Measurements from ENCODE around the gene FGF14.

The FGF14 gene

GRCh38 chr13:102346769-102347168, 55.1 kb downstream of the FGF14 start:
- Histone ChIP-seq H3K36me3 (ENCODE audit: insufficient read depth, insufficient read length, low read length) (no peaks in the 10 kb centered on the region), H3K4me3 (ENCODE audit: insufficient read length, low read depth) (no peak overlapping the region), H3K9me3 (ENCODE audit: insufficient read depth, low read length) (no peaks in the 10 kb centered on the region), H3K27me3 (ENCODE audit: insufficient read depth, insufficient read length) (no peaks in the 10 kb centered on the region), H3K9ac (ENCODE audit: insufficient read length, low read depth) (no peak overlapping the region), H3K4me1 (ENCODE audit: insufficient read depth, insufficient read length) (no peaks in the 10 kb centered on the region)
- no peak for DNase-seq (ENCODE audit: low read depth, low spot score)
- no peak for TF ChIP-seq SUZ12 (IDR thresholded peaks at IDR 0.05; ENCODE audit: extremely low read depth, insufficient read depth, insufficient read length)

GRCh38 chr13:102344410-102344809, 57.4 kb downstream of the FGF14 start:
- no peaks in the 10 kb centered on the region for H3K27me3 ChIP-seq (ENCODE audit: insufficient read depth, insufficient read length)
- DNase-seq (ENCODE audit: low read depth, low spot score): no peak
- no peak overlapping the region for H3K4me3 ChIP-seq (ENCODE audit: insufficient read length, low read depth)
- H3K9ac ChIP-seq (ENCODE audit: insufficient read length, low read depth): no peak overlapping the region
- no peaks in the 10 kb centered on the region for H3K9me3 ChIP-seq (ENCODE audit: insufficient read depth, low read length)
- no peaks in the 10 kb centered on the region for H3K36me3 ChIP-seq (ENCODE audit: insufficient read depth, insufficient read length, low read length)
- no peaks in the 10 kb centered on the region for H3K4me1 ChIP-seq (ENCODE audit: insufficient read depth, insufficient read length)
- TF ChIP-seq ZNF274 (IDR thresholded peaks at IDR 0.05; ENCODE audit: low read depth, low read length) (no peak), YY1 (IDR thresholded peaks at IDR 0.05; ENCODE audit: insufficient read depth, insufficient read length) (no peak), SUZ12 (IDR thresholded peaks at IDR 0.05; ENCODE audit: extremely low read depth, insufficient read depth, insufficient read length) (no peak)

GRCh38 chr13:102333320-102334198, 68.3 kb downstream of the FGF14 start:
- Histone ChIP-seq H3K9ac (ENCODE audit: insufficient read length, low read depth) (no peak overlapping the region), H3K27me3 (ENCODE audit: insufficient read depth, insufficient read length) (no peaks in the 10 kb centered on the region), H3K4me3 (ENCODE audit: insufficient read length, low read depth) (no peak overlapping the region), H3K9me3 (ENCODE audit: insufficient read depth, low read length) (no peaks in the 10 kb centered on the region), H3K36me3 (ENCODE audit: insufficient read depth, insufficient read length, low read length) (no peaks in the 10 kb centered on the region), H3K4me1 (ENCODE audit: insufficient read depth, insufficient read length) (no peaks in the 10 kb centered on the region)
- peak; percentile 35 for DNase-seq (ENCODE audit: low read depth, low spot score)
- TF ChIP-seq SUZ12 (IDR thresholded peaks at IDR 0.05; ENCODE audit: extremely low read depth, insufficient read depth, insufficient read length) (no peak), ZNF274 (IDR thresholded peaks at IDR 0.05; ENCODE audit: low read depth, low read length) (no peak), YY1 (IDR thresholded peaks at IDR 0.05; ENCODE audit: insufficient read depth, insufficient read length) (no peak)

- H3K9me3 ChIP-seq (ENCODE audit: insufficient read depth, low read length): no peaks in the 10 kb centered on the region
- H3K4me1 ChIP-seq (ENCODE audit: insufficient read depth, insufficient read length): no peaks in the 10 kb centered on the region
Measured at GRCh38 chr13:102328909-102329308, 72.9 kb downstream of the FGF14 start.

GRCh38 chr13:102327119-102327617, 74.7 kb downstream of the FGF14 start:
- no peaks in the 10 kb centered on the region for H3K27me3 ChIP-seq (ENCODE audit: insufficient read depth, insufficient read length)
- no peak for TF ChIP-seq ZNF274 (IDR thresholded peaks at IDR 0.05; ENCODE audit: low read depth, low read length)
- H3K4me1 ChIP-seq (ENCODE audit: insufficient read depth, insufficient read length): no peaks in the 10 kb centered on the region
- no peak overlapping the region for H3K4me3 ChIP-seq (ENCODE audit: insufficient read length, low read depth)
- H3K9ac ChIP-seq (ENCODE audit: insufficient read length, low read depth): no peak overlapping the region
- DNase-seq (ENCODE audit: low read depth, low spot score): no peak
- H3K36me3 ChIP-seq (ENCODE audit: insufficient read depth, insufficient read length, low read length): no peaks in the 10 kb centered on the region
- no peaks in the 10 kb centered on the region for H3K9me3 ChIP-seq (ENCODE audit: insufficient read depth, low read length)

More at GRCh38 chr13:102328909-102329308, 72.9 kb downstream of the FGF14 start:
- DNase-seq (ENCODE audit: low read depth, low spot score): no peak
- no peaks in the 10 kb centered on the region for H3K27me3 ChIP-seq (ENCODE audit: insufficient read depth, insufficient read length)
- no peaks in the 10 kb centered on the region for H3K36me3 ChIP-seq (ENCODE audit: insufficient read depth, insufficient read length, low read length)
- TF ChIP-seq YY1 (IDR thresholded peaks at IDR 0.05; ENCODE audit: insufficient read depth, insufficient read length): no peak
- TF ChIP-seq SUZ12 (IDR thresholded peaks at IDR 0.05; ENCODE audit: extremely low read depth, insufficient read depth, insufficient read length): no peak
- no peak for TF ChIP-seq ZNF274 (IDR thresholded peaks at IDR 0.05; ENCODE audit: low read depth, low read length)
- no peak overlapping the region for H3K4me3 ChIP-seq (ENCODE audit: insufficient read length, low read depth)
- no peak overlapping the region for H3K9ac ChIP-seq (ENCODE audit: insufficient read length, low read depth)

- Histone ChIP-seq H3K4me3 (ENCODE audit: insufficient read length, low read depth) (no peak overlapping the region), H3K9ac (ENCODE audit: insufficient read length, low read depth) (no peak overlapping the region), H3K4me1 (ENCODE audit: insufficient read depth, insufficient read length) (no peaks in the 10 kb centered on the region), H3K36me3 (ENCODE audit: insufficient read depth, insufficient read length, low read length) (no peaks in the 10 kb centered on the region), H3K9me3 (ENCODE audit: insufficient read depth, low read length) (no peaks in the 10 kb centered on the region), H3K27me3 (ENCODE audit: insufficient read depth, insufficient read length) (no peaks in the 10 kb centered on the region)
- TF ChIP-seq YY1 (IDR thresholded peaks at IDR 0.05; ENCODE audit: insufficient read depth, insufficient read length) (no peak), ZNF274 (IDR thresholded peaks at IDR 0.05; ENCODE audit: low read depth, low read length) (no peak), SUZ12 (IDR thresholded peaks at IDR 0.05; ENCODE audit: extremely low read depth, insufficient read depth, insufficient read length) (no peak)
- DNase-seq (ENCODE audit: low read depth, low spot score): no peak
Measured at GRCh38 chr13:102326381-102327118, 75.3 kb downstream of the FGF14 start.

GRCh38 chr13:102325321-102325720, 76.5 kb downstream of the FGF14 start:
- Histone ChIP-seq H3K9me3 (ENCODE audit: insufficient read depth, low read length) (no peaks in the 10 kb centered on the region), H3K27me3 (ENCODE audit: insufficient read depth, insufficient read length) (no peaks in the 10 kb centered on the region), H3K9ac (ENCODE audit: insufficient read length, low read depth) (no peak overlapping the region), H3K4me1 (ENCODE audit: insufficient read depth, insufficient read length) (no peaks in the 10 kb centered on the region), H3K4me3 (ENCODE audit: insufficient read length, low read depth) (no peak overlapping the region), H3K36me3 (ENCODE audit: insufficient read depth, insufficient read length, low read length) (no peaks in the 10 kb centered on the region)
- no peak for DNase-seq (ENCODE audit: low read depth, low spot score)
- no peak for TF ChIP-seq SUZ12 (IDR thresholded peaks at IDR 0.05; ENCODE audit: extremely low read depth, insufficient read depth, insufficient read length)
- no peak for TF ChIP-seq YY1 (IDR thresholded peaks at IDR 0.05; ENCODE audit: insufficient read depth, insufficient read length)
- no peak for TF ChIP-seq ZNF274 (IDR thresholded peaks at IDR 0.05; ENCODE audit: low read depth, low read length)
